Measurements from ENCODE around the gene DGCR8.

Gene DGCR8

GRCh38 chr22:20108757-20109230, 28.8 kb downstream of the DGCR8 start:
- no peak overlapping the region for H2AK5ac ChIP-seq (ENCODE audit: low read length)
- no peak overlapping the region for H3K4me3 ChIP-seq (ENCODE audit: low read depth, low read length)
- no peak overlapping the region for H3K14ac ChIP-seq (ENCODE audit: low read length)
- peaks cover 95% of the 10 kb centered on the region in 2 experiments for H3K36me3 ChIP-seq (ENCODE audit: control insufficient read depth in 1 of 2, insufficient read depth in 2 of 2, low read length in 2 of 2)
- no peak overlapping the region for H3K4ac ChIP-seq (ENCODE audit: low read depth, low read length)
- no peaks in the 10 kb centered on the region for H3K79me2 ChIP-seq (ENCODE audit: control insufficient read depth, insufficient read depth, low read length, poor library complexity)
- DNase-seq = no peak
- H3K4me2 ChIP-seq (ENCODE audit: low read length) = no peak overlapping the region
- H3K79me1 ChIP-seq (ENCODE audit: low read length) = no peaks in the 10 kb centered on the region
- no peak overlapping the region for H4K91ac ChIP-seq (ENCODE audit: low read depth, low read length)
- no peak overlapping the region for H2BK5ac ChIP-seq (ENCODE audit: low read depth, low read length, poor library complexity)
- no peaks in the 10 kb centered on the region for H3K27me3 ChIP-seq (ENCODE audit: insufficient read depth, low read length)
- no peak overlapping the region for H3K27ac ChIP-seq (ENCODE audit: low read depth, low read length)
- no CpG with 5 or more reads among the region's 12 CpGs for WGBS (ENCODE audit: extremely low coverage, insufficient coverage, insufficient read length)
- no peak overlapping the region for H3K9ac ChIP-seq (ENCODE audit: low read length)
- no peak overlapping the region for H2BK120ac ChIP-seq (ENCODE audit: insufficient read depth, low read length, poor library complexity)
- H3K4me1 ChIP-seq (ENCODE audit: control insufficient read depth in 1 of 2, insufficient read depth in 2 of 2, low read length in 2 of 2) = no peaks in the 10 kb centered on the region
- no peak overlapping the region for H2AFZ ChIP-seq (ENCODE audit: insufficient read depth, low read length, poor library complexity)
- H3K23ac ChIP-seq (ENCODE audit: low read length) = no peak overlapping the region
- H3K18ac ChIP-seq (ENCODE audit: low read length) = no peak overlapping the region
- H4K12ac ChIP-seq (ENCODE audit: low read depth, low read length) = no peak overlapping the region
- H3K9me3 ChIP-seq (ENCODE audit: insufficient read depth, low read depth, low read length) = no peaks in the 10 kb centered on the region
- H2BK12ac ChIP-seq (ENCODE audit: low read length) = no peak overlapping the region
- H4K8ac ChIP-seq (ENCODE audit: low read depth, low read length) = no peak overlapping the region

- Histone ChIP-seq H3K4me1 (ENCODE audit: control insufficient read depth in 1 of 2, insufficient read depth in 2 of 2, low read length in 2 of 2) (no peaks in the 10 kb centered on the region), H4K8ac (ENCODE audit: low read depth, low read length) (no peak overlapping the region), H2BK5ac (ENCODE audit: low read depth, low read length, poor library complexity) (no peak overlapping the region), H2AK5ac (ENCODE audit: low read length) (no peak overlapping the region), H3K23ac (ENCODE audit: low read length) (no peak overlapping the region), H3K9me3 (ENCODE audit: insufficient read depth, low read depth, low read length) (no peaks in the 10 kb centered on the region), H4K91ac (ENCODE audit: low read depth, low read length) (no peak overlapping the region), H3K36me3 (ENCODE audit: control insufficient read depth in 1 of 2, insufficient read depth in 2 of 2, low read length in 2 of 2) (peaks cover 97% of the 10 kb centered on the region in 2 experiments), H3K4ac (ENCODE audit: low read depth, low read length) (no peak overlapping the region), H3K4me2 (ENCODE audit: low read length) (no peak overlapping the region), H3K27me3 (ENCODE audit: insufficient read depth, low read length) (no peaks in the 10 kb centered on the region), H3K9ac (ENCODE audit: low read length) (no peak overlapping the region), H2BK12ac (ENCODE audit: low read length) (no peak overlapping the region), H3K79me1 (ENCODE audit: low read length) (no peaks in the 10 kb centered on the region), H2BK120ac (ENCODE audit: insufficient read depth, low read length, poor library complexity) (no peak overlapping the region), H3K79me2 (ENCODE audit: control insufficient read depth, insufficient read depth, low read length, poor library complexity) (no peaks in the 10 kb centered on the region), H3K18ac (ENCODE audit: low read length) (no peak overlapping the region), H2AFZ (ENCODE audit: insufficient read depth, low read length, poor library complexity) (no peak overlapping the region), H3K4me3 (ENCODE audit: low read depth, low read length) (no peak overlapping the region), H3K27ac (ENCODE audit: low read depth, low read length) (no peak overlapping the region), H4K12ac (ENCODE audit: low read depth, low read length) (no peak overlapping the region), H3K14ac (ENCODE audit: low read length) (no peak overlapping the region)
- no peak for DNase-seq
- no CpG with 5 or more reads among the region's 23 CpGs for WGBS (ENCODE audit: extremely low coverage, insufficient coverage, insufficient read length)
Observed at GRCh38 chr22:20109411-20110358, 29.6 kb downstream of the DGCR8 start.

- Histone ChIP-seq H3K36me3 (ENCODE audit: control insufficient read depth in 1 of 2, insufficient read depth in 2 of 2, low read length in 2 of 2) (peaks cover 97% of the 10 kb centered on the region in 2 experiments), H2AK5ac (ENCODE audit: low read length) (no peak overlapping the region), H3K23ac (ENCODE audit: low read length) (no peak overlapping the region), H3K79me1 (ENCODE audit: low read length) (no peaks in the 10 kb centered on the region), H3K9me3 (ENCODE audit: insufficient read depth, low read depth, low read length) (no peaks in the 10 kb centered on the region), H2AFZ (ENCODE audit: insufficient read depth, low read length, poor library complexity) (no peak overlapping the region), H2BK120ac (ENCODE audit: insufficient read depth, low read length, poor library complexity) (no peak overlapping the region), H3K18ac (ENCODE audit: low read length) (no peak overlapping the region), H3K27me3 (ENCODE audit: insufficient read depth, low read length) (no peaks in the 10 kb centered on the region), H3K4me1 (ENCODE audit: control insufficient read depth in 1 of 2, insufficient read depth in 2 of 2, low read length in 2 of 2) (no peaks in the 10 kb centered on the region), H2BK5ac (ENCODE audit: low read depth, low read length, poor library complexity) (no peak overlapping the region), H4K12ac (ENCODE audit: low read depth, low read length) (no peak overlapping the region), H3K4me3 (ENCODE audit: low read depth, low read length) (no peak overlapping the region), H3K27ac (ENCODE audit: low read depth, low read length) (no peak overlapping the region), H4K91ac (ENCODE audit: low read depth, low read length) (no peak overlapping the region), H3K9ac (ENCODE audit: low read length) (no peak overlapping the region), H2BK12ac (ENCODE audit: low read length) (no peak overlapping the region), H4K8ac (ENCODE audit: low read depth, low read length) (no peak overlapping the region), H3K4me2 (ENCODE audit: low read length) (no peak overlapping the region), H3K14ac (ENCODE audit: low read length) (no peak overlapping the region), H3K4ac (ENCODE audit: low read depth, low read length) (no peak overlapping the region), H3K79me2 (ENCODE audit: control insufficient read depth, insufficient read depth, low read length, poor library complexity) (no peaks in the 10 kb centered on the region)
- no peak for DNase-seq
- whole genome bisulfite sequencing (ENCODE audit: extremely low coverage, insufficient coverage, insufficient read length) = no CpG with 5 or more reads among the region's 9 CpGs
Observed at GRCh38 chr22:20110359-20110985, 30.4 kb downstream of the DGCR8 start.

- no peaks in the 10 kb centered on the region for H3K27me3 ChIP-seq (ENCODE audit: insufficient read depth, low read length)
- WGBS (ENCODE audit: extremely low coverage, insufficient coverage, insufficient read length) = no CpG with 5 or more reads among the region's 14 CpGs
- no peak overlapping the region for H4K8ac ChIP-seq (ENCODE audit: low read depth, low read length)
- no peak overlapping the region for H3K9ac ChIP-seq (ENCODE audit: low read length)
- no peak overlapping the region for H2BK120ac ChIP-seq (ENCODE audit: insufficient read depth, low read length, poor library complexity)
- no peaks in the 10 kb centered on the region for H3K79me2 ChIP-seq (ENCODE audit: control insufficient read depth, insufficient read depth, low read length, poor library complexity)
- H2AK5ac ChIP-seq (ENCODE audit: low read length) = no peak overlapping the region
- H3K4me3 ChIP-seq (ENCODE audit: low read depth, low read length) = no peak overlapping the region
- H3K9me3 ChIP-seq (ENCODE audit: insufficient read depth, low read depth, low read length) = no peaks in the 10 kb centered on the region
- no peak overlapping the region for H3K27ac ChIP-seq (ENCODE audit: low read depth, low read length)
- H2BK12ac ChIP-seq (ENCODE audit: low read length) = no peak overlapping the region
- no peak overlapping the region for H2AFZ ChIP-seq (ENCODE audit: insufficient read depth, low read length, poor library complexity)
- no peak overlapping the region for H3K4ac ChIP-seq (ENCODE audit: low read depth, low read length)
- H3K23ac ChIP-seq (ENCODE audit: low read length) = no peak overlapping the region
- no peak overlapping the region for H3K18ac ChIP-seq (ENCODE audit: low read length)
- no peak overlapping the region for H2BK5ac ChIP-seq (ENCODE audit: low read depth, low read length, poor library complexity)
- peaks cover 2% of the 10 kb centered on the region in 2 experiments for H3K4me1 ChIP-seq (ENCODE audit: control insufficient read depth in 1 of 2, insufficient read depth in 2 of 2, low read length in 2 of 2)
- no peak overlapping the region for H3K14ac ChIP-seq (ENCODE audit: low read length)
- peaks cover 95 to 97% of the 10 kb centered on the region in 2 experiments for H3K36me3 ChIP-seq (ENCODE audit: control insufficient read depth in 1 of 2, insufficient read depth in 2 of 2, low read length in 2 of 2)
- H4K12ac ChIP-seq (ENCODE audit: low read depth, low read length) = no peak overlapping the region
- no peak overlapping the region for H4K91ac ChIP-seq (ENCODE audit: low read depth, low read length)
- H3K4me2 ChIP-seq (ENCODE audit: low read length) = no peak overlapping the region
- DNase-seq = peak; percentile 31 to 44
- no peaks in the 10 kb centered on the region for H3K79me1 ChIP-seq (ENCODE audit: low read length)
Observed at GRCh38 chr22:20111045-20111688, 31.1 kb downstream of the DGCR8 start.
